HCT116 (cell line): Measurements from ENCODE around the gene XPOT. TPM values are rescaled to one million over a fixed set of nuclear protein-coding genes. Genes with fewer than 3 reads are reported as not detected.

Experiments used
- ATAC-seq: fragments of 200-7000 bp; cut with Tn5 transposase; 2 replicates; pipeline ENCODE4 v1.9.1; 2020; ENCODE audit warnings: mild to moderate bottlenecking, moderate library complexity
- BruUV-seq: library from RNA; stranded (reverse); fragments of 400-500 nt; replicated peaks from 2 replicates; lab custom pipeline; 2021; lab: Mats Ljungman, UMichigan
- CTCF ChIA-PET: fragments of 300-600 bp; sonication (Branson Sonifier 250); formaldehyde crosslinking; loops from one replicate; lab custom pipeline; 2021; ENCODE audit warnings: antibody characterized with exemption; lab: Charles Lee
- POLR2A ChIA-PET: fragments of 300-600, 350-600 bp; sonication (Branson Sonifier 250); formaldehyde crosslinking; loops from one replicate; lab custom pipeline; 2021; ENCODE audit warnings: antibody characterized with exemption; lab: Charles Lee
- RAD21 ChIA-PET, 2 experiments: fragments of 300-600 bp; sonication (Branson Sonifier 250); formaldehyde crosslinking; loops; one replicate each; lab custom pipeline; 2023; ENCODE audit warnings: low total read pairs in 2 of 2; ENCODE audit not compliant: uncharacterized antibody in 2 of 2, unreplicated experiment in 2 of 2, low non-redundant PET in 1 of 2; lab: Charles Lee
- DNase-seq: peaks from one replicate; pipeline ENCODE4 v3.0.0-alpha.2; 2010; ENCODE audit warnings: low read depth, low spot score
- H2AFZ ChIP-seq: fragments of 200-600 bp; shearing (Covaris generic), sonication (generic); 2 replicates; pipeline ENCODE4 v1.6.1; 2017; ENCODE audit warnings: low read depth, mixed run types, mixed read lengths, antibody characterized with exemption, low read length; ENCODE audit not compliant: poor library complexity, severe bottlenecking
- H3K27ac ChIP-seq: 2 replicates; pipeline ENCODE4 v1.5.1; 2012; ENCODE audit warnings: low read depth, low read length
- H3K27me3 ChIP-seq: fragments of 200-600 bp; sonication (generic); 2 replicates; pipeline ENCODE4 v1.6.1; 2016; ENCODE audit warnings: mixed run types, low read length, mixed read lengths; ENCODE audit not compliant: insufficient read depth
- H3K36me3 ChIP-seq, 2 experiments: fragments of 200-500 bp in 1 of 2; fragments of 200-600 bp in 1 of 2; sonication (Bioruptor generic) in 1 of 2; sonication (generic) in 1 of 2; 2 replicates each; pipeline versions ENCODE4 v1.5.1 to v1.6.1; 2014 to 2016; ENCODE audit warnings: low read length in 2 of 2, inconsistent platforms in 1 of 2, mixed read lengths in 1 of 2, mixed run types in 1 of 2; ENCODE audit not compliant: insufficient read depth in 2 of 2, control insufficient read depth in 1 of 2
- H3K4me1 ChIP-seq, 2 experiments: fragments of 200-600 bp in 1 of 2; sonication (generic) in 1 of 2; 2 replicates each; pipeline versions ENCODE4 v1.5.1 to v1.6.1; 2012 to 2017; ENCODE audit warnings: low read length in 2 of 2, inconsistent platforms in 1 of 2, mild to moderate bottlenecking in 1 of 2, mixed read lengths in 1 of 2, mixed run types in 1 of 2, moderate library complexity in 1 of 2; ENCODE audit not compliant: insufficient read depth in 2 of 2, control insufficient read depth in 1 of 2
- H3K4me2 ChIP-seq: fragments of 200-600 bp; sonication (generic); 2 replicates; pipeline ENCODE4 v1.6.1; 2017; ENCODE audit warnings: mixed run types, low read length, mixed read lengths
- H3K4me3 ChIP-seq, 2 experiments: fragments of 200-600 bp in 1 of 2; sonication (generic) in 1 of 2; replicated peaks in 1 of 2; 2 replicates each; pipeline ENCODE4 v1.5.1; 2011 to 2016; ENCODE audit warnings: low read length in 2 of 2, control low read depth in 1 of 2, low read depth in 1 of 2, mild to moderate bottlenecking in 1 of 2, mixed read lengths in 1 of 2, mixed run types in 1 of 2
- H3K79me2 ChIP-seq: fragments of 200-600 bp; sonication (generic); 2 replicates; pipeline ENCODE4 v1.6.1; 2017; ENCODE audit warnings: mild to moderate bottlenecking, mixed run types, low read length, moderate library complexity, mixed read lengths; ENCODE audit not compliant: insufficient read depth
- H3K9ac ChIP-seq: fragments of 200-600 bp; sonication (generic); 2 replicates; pipeline ENCODE4 v1.6.1; 2016; ENCODE audit warnings: low read length, mixed read lengths
- H3K9me2 ChIP-seq: fragments of 200-600 bp; sonication (generic), shearing (Covaris generic); 2 replicates; pipeline ENCODE4 v1.6.1; 2017; ENCODE audit warnings: mixed run types, mild to moderate bottlenecking, moderate library complexity; ENCODE audit not compliant: insufficient read depth
- H3K9me3 ChIP-seq, 2 experiments: fragments of 200-500 bp in 1 of 2; fragments of 200-600 bp in 1 of 2; sonication (Bioruptor generic) in 1 of 2; sonication (generic) in 1 of 2; 2 replicates each; pipeline ENCODE4 v1.6.1; 2014 to 2017; ENCODE audit warnings: low read length in 2 of 2, mixed read lengths in 2 of 2, inconsistent platforms in 1 of 2, low read depth in 1 of 2, mild to moderate bottlenecking in 1 of 2, mixed run types in 1 of 2, moderate library complexity in 1 of 2; ENCODE audit not compliant: control insufficient read depth in 1 of 2, insufficient read depth in 1 of 2
- H4K20me1 ChIP-seq: fragments of 200-600 bp; sonication (generic), shearing (Covaris generic); 2 replicates; pipeline ENCODE4 v1.6.1; 2017; ENCODE audit warnings: mixed run types, mild to moderate bottlenecking, moderate library complexity; ENCODE audit not compliant: insufficient read depth
- CBX3 ChIP-seq: IDR thresholded peaks from 2 replicates; pipeline ENCODE4 v1.6.1; 2012; ENCODE audit warnings: low read depth
- CEBPB ChIP-seq: IDR thresholded peaks from 2 replicates; pipeline ENCODE4 v1.6.1; 2012; ENCODE audit warnings: low read depth
- ELF1 ChIP-seq: IDR thresholded peaks from 2 replicates; pipeline ENCODE4 v1.6.1; 2012; ENCODE audit warnings: low read depth, borderline replicate concordance
- EZH2 ChIP-seq: fragments of 200-600 bp; sonication (generic); IDR thresholded peaks from 2 replicates; pipeline ENCODE4 v1.6.1; 2017; ENCODE audit warnings: antibody characterized with exemption, mixed run types
- EZH2phosphoT487 ChIP-seq: fragments of 200-600 bp; IDR thresholded peaks from 2 replicates; pipeline ENCODE4 v1.6.1; 2018; ENCODE audit warnings: antibody characterized with exemption, borderline replicate concordance
- JUND ChIP-seq: IDR thresholded peaks from 2 replicates; pipeline ENCODE4 v1.6.1; 2012
- POLR2A ChIP-seq: IDR thresholded peaks from 2 replicates; pipeline ENCODE4 v1.7.0; 2011; ENCODE audit warnings: borderline replicate concordance; ENCODE audit not compliant: insufficient read depth, insufficient read length; ENCODE audit errors: extremely low read depth
- POLR2AphosphoS5 ChIP-seq: IDR thresholded peaks from 2 replicates; pipeline ENCODE4 v1.6.1; 2011; ENCODE audit warnings: mild to moderate bottlenecking, low read depth, low read length, moderate library complexity
- SRF ChIP-seq: IDR thresholded peaks from 2 replicates; pipeline ENCODE4 v1.6.1; 2012; ENCODE audit warnings: low read depth
- ZFX ChIP-seq: fragments of 450-650 bp; IDR thresholded peaks from 2 replicates; pipeline ENCODE4 v1.6.1; 2017
- intact Hi-C: fragments of 100-400 bp; cut with micrococcal nuclease; formaldehyde crosslinking; loops from 2 replicates; pipeline ENCODE4 v1.10.0; 2022
- total RNA-seq: library from RNA; stranded (reverse); gene quantifications from one replicate; pipeline ENCODE4 v1.2.1, GENCODE V29; 2021; ENCODE audit not compliant: unreplicated experiment
- TF ChIP-seq, protein P1 (sequence below), 3 experiments: fragments of 200-600 bp in 1 of 3; sonication (generic) in 1 of 3; IDR thresholded peaks in 2 of 3; conservative IDR thresholded peaks in 1 of 3; 2 replicates each; pipeline ENCODE4 v1.5.1; 2012 to 2017; ENCODE audit warnings: low read depth in 2 of 3, low read length in 2 of 3, antibody characterized with exemption in 1 of 3, borderline replicate concordance in 1 of 3, control low read depth in 1 of 3, mild to moderate bottlenecking in 1 of 3, mixed read lengths in 1 of 3, mixed run types in 1 of 3, moderate library complexity in 1 of 3; ENCODE audit not compliant: insufficient read depth in 1 of 3
- TF ChIP-seq, protein P2 (sequence below): IDR thresholded peaks from 2 replicates; pipeline ENCODE4 v1.6.1; 2012
- TF ChIP-seq, protein P3 (sequence below): IDR thresholded peaks from 2 replicates; pipeline ENCODE4 v1.6.1; 2011; ENCODE audit warnings: mild to moderate bottlenecking, low read length, moderate library complexity; ENCODE audit not compliant: insufficient replicate concordance; ENCODE audit errors: extremely low read depth

Gene XPOT
- total RNA-seq, 1 experiment from 2014 or later = 120 TPM

DNA sequence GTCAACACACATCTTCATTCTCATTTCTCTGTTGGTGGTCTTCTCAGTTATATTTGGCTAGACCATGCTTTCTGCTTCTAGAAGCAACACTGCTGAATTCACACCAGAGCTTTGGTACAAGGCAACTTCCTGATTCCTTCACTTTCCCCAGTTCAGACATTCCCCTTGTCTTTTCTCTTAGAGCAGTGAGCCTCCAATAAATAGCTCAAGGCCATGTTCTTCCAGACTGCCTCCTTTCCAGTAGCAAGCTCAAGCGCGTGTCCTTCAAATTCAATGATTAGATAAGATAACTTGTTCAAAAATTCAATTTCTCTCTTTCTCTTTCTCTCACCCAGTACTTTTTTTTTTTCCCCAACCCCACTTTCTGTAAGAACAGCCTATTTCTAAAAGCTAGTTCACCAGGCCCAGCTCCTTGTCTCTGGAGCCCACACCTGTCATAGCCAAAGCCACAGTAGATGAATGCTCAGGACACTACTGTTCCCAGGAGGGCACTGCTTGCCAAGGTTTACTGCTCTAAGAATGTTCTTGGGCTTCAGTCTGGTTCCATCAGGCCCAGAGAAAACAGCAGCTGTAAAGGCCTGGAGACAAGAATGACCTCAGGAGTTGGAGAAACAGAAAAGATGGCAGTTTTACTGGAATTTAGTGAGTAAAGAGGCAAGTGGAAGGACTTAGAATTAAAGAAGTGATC is 65.4 kb downstream of the XPOT start (continued):
- TF ChIP-seq, protein P1, sequence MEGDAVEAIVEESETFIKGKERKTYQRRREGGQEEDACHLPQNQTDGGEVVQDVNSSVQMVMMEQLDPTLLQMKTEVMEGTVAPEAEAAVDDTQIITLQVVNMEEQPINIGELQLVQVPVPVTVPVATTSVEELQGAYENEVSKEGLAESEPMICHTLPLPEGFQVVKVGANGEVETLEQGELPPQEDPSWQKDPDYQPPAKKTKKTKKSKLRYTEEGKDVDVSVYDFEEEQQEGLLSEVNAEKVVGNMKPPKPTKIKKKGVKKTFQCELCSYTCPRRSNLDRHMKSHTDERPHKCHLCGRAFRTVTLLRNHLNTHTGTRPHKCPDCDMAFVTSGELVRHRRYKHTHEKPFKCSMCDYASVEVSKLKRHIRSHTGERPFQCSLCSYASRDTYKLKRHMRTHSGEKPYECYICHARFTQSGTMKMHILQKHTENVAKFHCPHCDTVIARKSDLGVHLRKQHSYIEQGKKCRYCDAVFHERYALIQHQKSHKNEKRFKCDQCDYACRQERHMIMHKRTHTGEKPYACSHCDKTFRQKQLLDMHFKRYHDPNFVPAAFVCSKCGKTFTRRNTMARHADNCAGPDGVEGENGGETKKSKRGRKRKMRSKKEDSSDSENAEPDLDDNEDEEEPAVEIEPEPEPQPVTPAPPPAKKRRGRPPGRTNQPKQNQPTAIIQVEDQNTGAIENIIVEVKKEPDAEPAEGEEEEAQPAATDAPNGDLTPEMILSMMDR (IDR thresholded peaks at IDR 0.05 in 2 of 3, conservative IDR thresholded peaks at IDR 0.05 in 1 of 3; ENCODE audit: borderline replicate concordance in 1 of 3, insufficient read depth in 1 of 3, low read depth in 2 of 3, low read length in 2 of 3) = no peak
- TF ChIP-seq SRF (no peak), POLR2A (no peak), JUND (no peak), ELF1 (no peak)
- TF ChIP-seq, protein P2, sequence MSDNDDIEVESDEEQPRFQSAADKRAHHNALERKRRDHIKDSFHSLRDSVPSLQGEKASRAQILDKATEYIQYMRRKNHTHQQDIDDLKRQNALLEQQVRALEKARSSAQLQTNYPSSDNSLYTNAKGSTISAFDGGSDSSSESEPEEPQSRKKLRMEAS = no peak

DNA sequence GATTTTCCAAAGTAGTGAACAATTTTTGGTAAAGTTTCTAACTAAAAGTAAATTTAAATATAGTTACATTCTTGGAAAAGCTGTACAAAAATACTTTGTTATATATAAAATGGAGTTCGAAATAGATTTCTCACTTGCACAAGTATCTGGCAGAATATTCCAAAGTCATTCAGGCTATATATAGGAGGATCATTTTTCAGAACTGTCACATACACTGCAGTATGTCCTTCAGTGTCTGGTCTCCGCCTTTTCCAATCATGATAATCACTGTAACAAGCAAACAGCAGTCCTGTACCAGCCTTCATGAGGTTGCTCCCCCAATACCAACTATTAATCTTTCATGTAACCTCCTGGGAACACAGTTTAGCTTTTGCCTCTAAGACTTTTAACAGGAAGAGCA is 66.3 kb downstream of the XPOT start:
- H3K9ac ChIP-seq = no peak overlapping the region
- ATAC-seq (no peak), DNase-seq (no peak)
- peaks cover 44 to 48% of the 10 kb centered on the region in 2 experiments; a peak in 3 of 4 replicates for H3K36me3 ChIP-seq
- H3K27ac ChIP-seq = no peak overlapping the region
- no peak overlapping the region for H3K4me2 ChIP-seq
- H3K9me2 ChIP-seq = no peaks in the 10 kb centered on the region
- ChIA-PET CTCF (interaction anchor here (0.9 kb wide), 1 partner anchor 228 kb away, joined by 3 read pairs; no protein-coding TSS in a partner anchor), POLR2A (interaction anchor here (0.6 kb wide), 1 partner anchor 33 kb away, joined by 3 read pairs; no protein-coding TSS in a partner anchor), RAD21 (interaction anchor here in 1 of 2 experiments (0.6 kb wide), 1 partner anchor 1063 kb away, joined by 4 read pairs; no protein-coding TSS in a partner anchor)
- no TSS peak for BruUV-seq
- H3K4me3 ChIP-seq = no peak overlapping the region
- no peaks in the 10 kb centered on the region for H3K27me3 ChIP-seq
- intact Hi-C loops = no loop called here
- peaks cover 9% of the 10 kb centered on the region; the same call in 1 of the 2 replicates for H3K79me2 ChIP-seq
- no peaks in the 10 kb centered on the region for H3K4me1 ChIP-seq
- no peaks in the 10 kb centered on the region for H4K20me1 ChIP-seq
- H3K9me3 ChIP-seq = no peaks in the 10 kb centered on the region
- no peak for TF ChIP-seq EZH2phosphoT487
- no peak for TF ChIP-seq SRF
- TF ChIP-seq, protein P3, sequence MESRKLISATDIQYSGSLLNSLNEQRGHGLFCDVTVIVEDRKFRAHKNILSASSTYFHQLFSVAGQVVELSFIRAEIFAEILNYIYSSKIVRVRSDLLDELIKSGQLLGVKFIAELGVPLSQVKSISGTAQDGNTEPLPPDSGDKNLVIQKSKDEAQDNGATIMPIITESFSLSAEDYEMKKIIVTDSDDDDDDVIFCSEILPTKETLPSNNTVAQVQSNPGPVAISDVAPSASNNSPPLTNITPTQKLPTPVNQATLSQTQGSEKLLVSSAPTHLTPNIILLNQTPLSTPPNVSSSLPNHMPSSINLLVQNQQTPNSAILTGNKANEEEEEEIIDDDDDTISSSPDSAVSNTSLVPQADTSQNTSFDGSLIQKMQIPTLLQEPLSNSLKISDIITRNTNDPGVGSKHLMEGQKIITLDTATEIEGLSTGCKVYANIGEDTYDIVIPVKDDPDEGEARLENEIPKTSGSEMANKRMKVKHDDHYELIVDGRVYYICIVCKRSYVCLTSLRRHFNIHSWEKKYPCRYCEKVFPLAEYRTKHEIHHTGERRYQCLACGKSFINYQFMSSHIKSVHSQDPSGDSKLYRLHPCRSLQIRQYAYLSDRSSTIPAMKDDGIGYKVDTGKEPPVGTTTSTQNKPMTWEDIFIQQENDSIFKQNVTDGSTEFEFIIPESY = no peak
- no peak for TF ChIP-seq POLR2A
- TF ChIP-seq EZH2 = no peak
- no peak for TF ChIP-seq CBX3
- TF ChIP-seq, protein P1 (IDR thresholded peaks at IDR 0.05 in 2 of 3, conservative IDR thresholded peaks at IDR 0.05 in 1 of 3; ENCODE audit: borderline replicate concordance in 1 of 3, insufficient read depth in 1 of 3, low read depth in 2 of 3, low read length in 2 of 3) = no peak
- TF ChIP-seq ZFX = no peak
- TF ChIP-seq POLR2AphosphoS5 = no peak
- no peak for TF ChIP-seq JUND
- no peak for TF ChIP-seq CEBPB
- no peak overlapping the region for H2AFZ ChIP-seq
